ENCODE results near the gene SEH1L. TPM values are rescaled to one million over a fixed set of nuclear protein-coding genes. Genes with fewer than 3 reads are reported as not detected.

SEH1L gene
- polyA plus RNA-seq, 1 donor (not counting 4 experiments of a cell fraction or from before 2014, with no cell fraction given), result 60.5 TPM

GRCh38 chr18:13006531-13007247 is 58.9 kb downstream of the SEH1L start:
- Histone ChIP-seq H3K9me1 (ENCODE audit: control insufficient read depth, extremely low read depth, insufficient read depth, low read length) (no peaks in the 10 kb centered on the region), H2AFZ (ENCODE audit: control insufficient read depth, low read length) (no peak overlapping the region), H3K79me2 (ENCODE audit: control insufficient read depth, insufficient read depth, low read length) (peaks cover 12% of the 10 kb centered on the region), H3K9ac (ENCODE audit: control insufficient read depth, extremely low read depth, insufficient read depth, low read length) (no peak overlapping the region), H3K4me3 (ENCODE audit: control insufficient read depth in 2 of 3, extremely low read depth in 1 of 3, insufficient read depth in 2 of 3, low read depth in 1 of 3, low read length in 3 of 3) (no peak overlapping the region), H3K27ac (ENCODE audit: control insufficient read depth, insufficient read depth, low read length) (no peak overlapping the region), H3K27me3 (ENCODE audit: control insufficient read depth, extremely low read depth, insufficient read depth, low read length) (no peaks in the 10 kb centered on the region), H3K36me3 (ENCODE audit: control insufficient read depth in 2 of 2, extremely low read depth in 1 of 2, insufficient read depth in 2 of 2, low read length in 2 of 2) (peaks cover 9 to 13% of the 10 kb centered on the region in 2 experiments), H3K4me1 (ENCODE audit: control insufficient read depth, extremely low read depth, insufficient read depth, low read length) (peaks cover 5% of the 10 kb centered on the region), H3K4me2 (ENCODE audit: control insufficient read depth, extremely low read depth, insufficient read depth, low read depth, low read length) (no peak overlapping the region), H3K9me3 (ENCODE audit: control insufficient read depth, low read depth, low read length) (no peaks in the 10 kb centered on the region), H4K20me1 (ENCODE audit: control insufficient read depth, extremely low read depth, insufficient read depth, low read length) (no peaks in the 10 kb centered on the region)
- dilution Hi-C loops (cut with MboI; ENCODE audit: extremely low pct_ligation_motif_present, low sequenced_read_pairs), result no loop called here
- DNase-seq (ENCODE audit: low read depth, low spot score) (no peak), FAIRE-seq (no peak)
- TF ChIP-seq EZH2 (IDR thresholded peaks at IDR 0.05; ENCODE audit: low read length), result no peak
- TF ChIP-seq CTCF (optimal IDR thresholded peaks at IDR 0.05 in 1 of 3, IDR thresholded peaks at IDR 0.05 in 1 of 3, conservative IDR thresholded peaks at IDR 0.05 in 1 of 3; ENCODE audit: extremely low read depth in 1 of 3, insufficient read depth in 2 of 3, low read length in 3 of 3), result no peak

DNA sequence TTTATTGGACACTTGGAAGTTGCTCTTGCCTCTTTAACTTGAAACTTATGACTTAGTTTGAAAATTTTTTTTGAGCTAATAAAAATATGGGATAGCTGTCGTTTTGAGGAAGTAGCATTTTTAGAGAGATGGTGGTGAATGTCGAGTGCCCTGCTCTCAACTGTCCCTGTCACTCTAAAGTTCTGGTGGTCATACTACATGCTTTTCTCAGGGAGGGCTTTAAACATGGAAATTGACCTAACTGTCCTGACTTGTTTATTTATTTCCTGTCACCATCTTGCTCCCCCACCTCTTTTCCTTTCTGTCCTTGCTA is 59.4 kb downstream of the SEH1L start:
- H3K9ac ChIP-seq (ENCODE audit: control insufficient read depth, extremely low read depth, insufficient read depth, low read length), result no peak overlapping the region
- TF ChIP-seq CTCF (optimal IDR thresholded peaks at IDR 0.05 in 1 of 3, IDR thresholded peaks at IDR 0.05 in 1 of 3, conservative IDR thresholded peaks at IDR 0.05 in 1 of 3; ENCODE audit: extremely low read depth in 1 of 3, insufficient read depth in 2 of 3, low read length in 3 of 3) (no peak), EZH2 (IDR thresholded peaks at IDR 0.05; ENCODE audit: low read length) (no peak)

More for the DNA sequence above, 59.4 kb downstream of the SEH1L start:
- no peak overlapping the region for H3K27ac ChIP-seq (ENCODE audit: control insufficient read depth, insufficient read depth, low read length)
- no peak overlapping the region for H3K4me3 ChIP-seq (ENCODE audit: control insufficient read depth in 2 of 3, extremely low read depth in 1 of 3, insufficient read depth in 2 of 3, low read depth in 1 of 3, low read length in 3 of 3)
- no peaks in the 10 kb centered on the region for H3K9me1 ChIP-seq (ENCODE audit: control insufficient read depth, extremely low read depth, insufficient read depth, low read length)
- DNase-seq (ENCODE audit: low read depth, low spot score) (no peak), FAIRE-seq (no peak)
- dilution Hi-C loops (cut with MboI; ENCODE audit: extremely low pct_ligation_motif_present, low sequenced_read_pairs), result no loop called here
- H3K9me3 ChIP-seq (ENCODE audit: control insufficient read depth, low read depth, low read length), result no peaks in the 10 kb centered on the region
- H3K4me1 ChIP-seq (ENCODE audit: control insufficient read depth, extremely low read depth, insufficient read depth, low read length), result peaks cover 5% of the 10 kb centered on the region
- no peak overlapping the region for H2AFZ ChIP-seq (ENCODE audit: control insufficient read depth, low read length)
- H3K36me3 ChIP-seq (ENCODE audit: control insufficient read depth in 2 of 2, extremely low read depth in 1 of 2, insufficient read depth in 2 of 2, low read length in 2 of 2), result peaks cover 9 to 13% of the 10 kb centered on the region in 2 experiments
- no peaks in the 10 kb centered on the region for H4K20me1 ChIP-seq (ENCODE audit: control insufficient read depth, extremely low read depth, insufficient read depth, low read length)
- no peaks in the 10 kb centered on the region for H3K27me3 ChIP-seq (ENCODE audit: control insufficient read depth, extremely low read depth, insufficient read depth, low read length)
- peaks cover 12% of the 10 kb centered on the region for H3K79me2 ChIP-seq (ENCODE audit: control insufficient read depth, insufficient read depth, low read length)
- H3K4me2 ChIP-seq (ENCODE audit: control insufficient read depth, extremely low read depth, insufficient read depth, low read depth, low read length), result no peak overlapping the region

All from keratinocyte (primary cell).